Cardiac fibroblast (primary cell): ENCODE data around the gene ALK.

ENCODE experiments used
- DNase-seq, 2 donors: peaks; one replicate each; pipeline versions ENCODE4 v3.0.0 to v3.0.0-alpha.2; 2010; ENCODE audit warnings: low read depth in 2 of 2
- H3K4me3 ChIP-seq, 2 donors: replicated peaks in 1 of 2; 1 replicate in 1 of 2; 2 replicates in 1 of 2; pipeline ENCODE4 v1.5.1; 2011; ENCODE audit warnings: low read depth in 2 of 2, low read length in 2 of 2, mild to moderate bottlenecking in 2 of 2, moderate library complexity in 1 of 2
- TF ChIP-seq, protein P1 (sequence below): IDR thresholded peaks from one replicate; pipeline ENCODE4 v1.5.1; 2011; ENCODE audit warnings: low read depth, mild to moderate bottlenecking, low read length, inconsistent platforms

Gene ALK

DNA sequence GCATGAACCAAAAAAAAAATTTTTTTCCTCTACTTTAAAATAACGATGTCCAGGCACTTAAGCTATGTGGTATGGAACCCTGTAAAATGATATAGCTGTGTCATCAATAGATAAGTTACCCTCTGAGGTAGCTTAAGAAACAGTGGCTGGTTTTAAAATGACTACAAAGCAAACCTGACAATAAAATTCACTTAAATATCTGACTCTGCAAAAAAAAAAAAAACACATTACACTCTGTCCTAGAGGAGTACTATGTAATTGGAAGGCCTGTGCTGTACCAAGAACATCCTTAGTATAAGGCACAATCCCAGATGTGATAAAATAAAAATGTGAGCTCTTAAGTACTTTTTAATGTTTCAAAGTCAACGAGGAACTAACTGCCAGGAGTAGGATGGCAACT is 322.4 kb downstream of the ALK start:
- DNase-seq: no peak
- TF ChIP-seq, protein P1, sequence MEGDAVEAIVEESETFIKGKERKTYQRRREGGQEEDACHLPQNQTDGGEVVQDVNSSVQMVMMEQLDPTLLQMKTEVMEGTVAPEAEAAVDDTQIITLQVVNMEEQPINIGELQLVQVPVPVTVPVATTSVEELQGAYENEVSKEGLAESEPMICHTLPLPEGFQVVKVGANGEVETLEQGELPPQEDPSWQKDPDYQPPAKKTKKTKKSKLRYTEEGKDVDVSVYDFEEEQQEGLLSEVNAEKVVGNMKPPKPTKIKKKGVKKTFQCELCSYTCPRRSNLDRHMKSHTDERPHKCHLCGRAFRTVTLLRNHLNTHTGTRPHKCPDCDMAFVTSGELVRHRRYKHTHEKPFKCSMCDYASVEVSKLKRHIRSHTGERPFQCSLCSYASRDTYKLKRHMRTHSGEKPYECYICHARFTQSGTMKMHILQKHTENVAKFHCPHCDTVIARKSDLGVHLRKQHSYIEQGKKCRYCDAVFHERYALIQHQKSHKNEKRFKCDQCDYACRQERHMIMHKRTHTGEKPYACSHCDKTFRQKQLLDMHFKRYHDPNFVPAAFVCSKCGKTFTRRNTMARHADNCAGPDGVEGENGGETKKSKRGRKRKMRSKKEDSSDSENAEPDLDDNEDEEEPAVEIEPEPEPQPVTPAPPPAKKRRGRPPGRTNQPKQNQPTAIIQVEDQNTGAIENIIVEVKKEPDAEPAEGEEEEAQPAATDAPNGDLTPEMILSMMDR: no peak
- H3K4me3 ChIP-seq: no peak overlapping the region

DNA sequence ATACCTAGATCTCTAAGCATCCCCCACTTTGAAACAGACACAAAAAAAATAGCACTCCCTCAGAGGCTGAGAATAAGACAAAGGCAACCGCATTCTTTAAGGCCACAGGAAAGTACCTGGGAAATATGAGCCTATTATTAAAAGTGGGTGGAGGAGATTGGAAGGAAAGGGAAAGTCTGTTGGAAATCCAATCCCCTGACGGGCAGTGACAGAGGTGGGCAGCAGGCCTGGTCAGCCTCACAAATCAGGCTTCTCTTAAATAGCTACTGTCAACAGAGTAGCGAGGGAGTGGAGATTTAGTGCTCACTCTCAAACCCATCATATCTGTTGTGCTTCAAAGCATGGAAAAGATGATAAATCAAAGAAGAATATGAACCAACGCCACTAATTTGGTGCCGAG is 324.4 kb downstream of the ALK start:
- TF ChIP-seq, protein P1: no peak
- H3K4me3 ChIP-seq: no peak overlapping the region
- no peak for DNase-seq

DNA sequence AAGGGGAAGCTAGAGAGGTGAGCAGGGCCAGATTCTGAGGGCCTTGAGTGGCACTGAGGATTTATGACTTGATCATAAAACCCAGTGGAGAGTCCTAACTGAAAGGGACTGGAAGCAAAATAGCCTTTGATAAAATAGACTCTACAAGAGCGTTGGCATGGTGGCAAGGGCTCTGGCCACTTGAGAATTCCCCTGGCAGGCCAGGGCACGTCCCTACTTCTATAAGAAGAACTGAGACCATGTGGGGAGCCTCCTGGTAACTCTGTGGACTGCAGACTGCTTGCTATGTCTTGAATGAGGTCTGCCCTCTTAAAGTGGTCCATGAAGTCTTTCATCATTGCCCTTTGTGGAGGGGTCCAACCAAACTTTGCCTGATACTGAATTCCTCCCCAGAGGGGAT is 324.8 kb downstream of the ALK start:
- TF ChIP-seq, protein P1: no peak
- H3K4me3 ChIP-seq: no peak overlapping the region
- no peak for DNase-seq

DNA sequence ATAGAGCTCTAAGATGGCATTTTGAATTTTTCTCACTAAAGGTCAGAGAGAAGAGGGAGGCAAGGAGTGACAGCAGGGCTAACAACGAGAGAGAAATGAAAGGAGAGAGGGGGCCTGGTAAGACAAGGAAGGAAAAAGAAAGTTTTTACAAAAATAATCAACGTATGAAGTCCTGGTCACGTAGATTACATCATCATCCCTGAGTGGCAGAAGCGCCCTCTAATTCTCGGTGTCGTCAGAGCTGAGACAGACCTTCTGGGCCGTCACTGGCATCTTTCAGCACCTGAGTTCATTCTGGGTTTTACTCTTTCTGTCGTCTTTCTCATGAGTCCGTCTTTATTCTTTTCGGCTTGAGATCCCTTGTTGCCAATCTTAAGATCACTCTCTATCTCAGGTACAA is 329.8 kb downstream of the ALK start:
- DNase-seq: no peak
- TF ChIP-seq, protein P1: no peak
- H3K4me3 ChIP-seq: no peak overlapping the region

DNA sequence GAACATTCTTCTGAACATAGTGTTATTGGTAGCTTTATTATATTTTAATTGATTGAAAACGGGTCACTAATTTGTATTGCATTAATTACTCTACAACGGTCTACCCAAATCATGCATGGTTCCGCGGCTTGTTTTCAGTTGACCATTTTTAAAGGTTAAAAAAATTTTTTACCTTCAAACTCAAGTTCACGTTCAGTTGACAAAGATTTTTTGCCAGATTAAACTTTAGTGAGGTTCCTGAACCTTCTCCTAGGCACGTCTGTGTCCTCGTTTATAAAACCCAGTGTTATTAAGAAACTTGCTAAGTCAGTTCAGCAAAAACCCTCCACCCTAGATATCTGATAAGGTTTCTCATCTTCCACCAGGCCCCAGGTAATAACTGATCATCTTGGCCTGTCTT is 331.2 kb downstream of the ALK start:
- no peak overlapping the region for H3K4me3 ChIP-seq
- TF ChIP-seq, protein P1: no peak
- DNase-seq: no peak

DNA sequence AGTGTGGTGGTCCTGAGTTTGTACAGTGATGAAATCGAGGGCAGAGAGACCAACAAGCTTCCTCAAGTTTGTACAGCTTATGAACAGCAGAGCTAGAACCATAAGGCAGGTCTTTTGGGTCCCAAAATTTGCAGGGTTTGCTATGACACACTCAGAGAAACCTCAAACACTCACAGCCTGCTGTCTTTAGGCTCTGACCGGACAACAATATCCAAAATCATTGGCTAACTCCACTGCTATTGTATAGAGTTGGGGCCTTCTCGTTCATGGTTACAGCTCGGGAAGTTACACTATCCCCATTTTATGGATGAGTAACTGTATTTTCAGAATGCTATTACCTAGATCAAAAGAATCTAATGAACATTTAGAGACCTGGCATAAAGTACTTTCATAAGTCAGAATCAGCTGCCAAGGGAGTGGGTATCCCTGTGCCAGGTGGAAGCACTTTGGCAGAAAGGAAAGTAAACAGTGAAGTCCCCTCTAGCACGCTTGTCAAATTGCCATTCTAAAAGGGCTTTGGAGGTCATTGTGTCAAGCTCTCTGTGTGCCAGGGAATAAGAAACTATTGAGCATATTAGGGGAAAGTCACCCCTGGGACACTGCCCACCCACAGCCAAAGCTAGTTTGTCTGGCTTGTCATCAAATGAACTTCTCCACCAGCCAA is 331.8 kb downstream of the ALK start:
- H3K4me3 ChIP-seq: no peak overlapping the region
- DNase-seq: no peak
- TF ChIP-seq, protein P1: no peak
